Neural cell (in vitro differentiated cells): ENCODE results near the gene ALS2CL. TPM values are rescaled to one million over a fixed set of nuclear protein-coding genes. Genes with fewer than 3 reads are reported as not detected.

Source experiments
- H2AFZ ChIP-seq: fragments of 200-600, 300-800 bp; sonication (generic), shearing (Covaris generic); 2 replicates; pipeline ENCODE4 v1.6.0; 2014; ENCODE audit warnings: low read depth, mild to moderate bottlenecking, antibody characterized with exemption, low read length, moderate library complexity
- H3F3A ChIP-seq: fragments of 200-600 bp; shearing (Covaris generic); 2 replicates; pipeline ENCODE4 v1.6.1; 2016; ENCODE audit warnings: mild to moderate bottlenecking, moderate library complexity, mixed read lengths, antibody characterized with exemption, low read length; ENCODE audit not compliant: insufficient read depth, poor library complexity, severe bottlenecking
- H3K27ac ChIP-seq: fragments of 200-600, 300-800 bp; sonication (generic), shearing (Covaris generic); 2 replicates; pipeline ENCODE4 v1.5.1; 2014; ENCODE audit warnings: mild to moderate bottlenecking, low read length, moderate library complexity
- H3K27me3 ChIP-seq: fragments of 300-800, 200-600 bp; sonication (generic), shearing (Covaris generic); 2 replicates; pipeline ENCODE4 v1.6.0; 2014; ENCODE audit warnings: mild to moderate bottlenecking, low read depth, low read length, moderate library complexity; ENCODE audit not compliant: insufficient read depth
- H3K36me3 ChIP-seq: fragments of 300-800, 200-600 bp; sonication (generic), shearing (Covaris generic); 2 replicates; pipeline ENCODE4 v1.5.1; 2014; ENCODE audit warnings: mild to moderate bottlenecking, antibody characterized with exemption, low read length, moderate library complexity; ENCODE audit not compliant: insufficient read depth
- H3K4me2 ChIP-seq: fragments of 300-800, 200-600 bp; sonication (generic), shearing (Covaris generic); 2 replicates; pipeline ENCODE4 v1.6.0; 2014; ENCODE audit warnings: mild to moderate bottlenecking, low read length
- H3K4me3 ChIP-seq: fragments of 300-800, 200-600 bp; sonication (generic), shearing (Covaris generic); 2 replicates; pipeline ENCODE4 v1.5.1; 2014; ENCODE audit warnings: mild to moderate bottlenecking, low read length, moderate library complexity
- H3K79me2 ChIP-seq: fragments of 200-600 bp; shearing (Covaris generic); replicated peaks from 2 replicates; pipeline ENCODE4 v1.6.0; 2014; ENCODE audit warnings: mild to moderate bottlenecking, low read length, moderate library complexity; ENCODE audit not compliant: insufficient read depth
- H3K9ac ChIP-seq: fragments of 300-800, 200-600 bp; sonication (generic), shearing (Covaris generic); 2 replicates; pipeline ENCODE4 v1.6.1; 2016; ENCODE audit warnings: mild to moderate bottlenecking, low read length, mixed read lengths
- H3K9me2 ChIP-seq: fragments of 200-600 bp; shearing (Covaris generic); 2 replicates; pipeline ENCODE4 v1.6.1; 2016; ENCODE audit warnings: mild to moderate bottlenecking, low read length, mixed read lengths; ENCODE audit not compliant: insufficient read depth
- H3K9me3 ChIP-seq: fragments of 200-600, 300-800 bp; sonication (generic), shearing (Covaris generic); 2 replicates; pipeline ENCODE4 v1.6.1; 2016; ENCODE audit warnings: mild to moderate bottlenecking, mixed run types, low read length, moderate library complexity, mixed read lengths
- H4K20me1 ChIP-seq: fragments of 200-600 bp; shearing (Covaris generic); 2 replicates; pipeline ENCODE4 v1.6.1; 2016; ENCODE audit warnings: mild to moderate bottlenecking, mixed run types; ENCODE audit not compliant: insufficient read depth
- CTCF ChIP-seq: fragments of 450-650 bp; IDR thresholded peaks from 2 replicates; pipeline ENCODE4 v1.5.1; 2014; ENCODE audit warnings: antibody characterized with exemption, mild to moderate bottlenecking, moderate library complexity; ENCODE audit not compliant: poor library complexity, severe bottlenecking
- EP300 ChIP-seq: fragments of 450-650 bp; conservative IDR thresholded peaks from 2 replicates; pipeline ENCODE4 v1.6.1; 2014; ENCODE audit warnings: antibody characterized with exemption, mild to moderate bottlenecking, moderate library complexity; ENCODE audit not compliant: poor library complexity, severe bottlenecking
- EZH2 ChIP-seq: fragments of 200-600, 300-800 bp; shearing (Covaris generic), sonication (generic); IDR thresholded peaks from 2 replicates; pipeline ENCODE4 v1.6.1; 2014; ENCODE audit warnings: antibody characterized with exemption, low read length, borderline replicate concordance, mild to moderate bottlenecking; ENCODE audit not compliant: insufficient read depth, poor library complexity, severe bottlenecking
- MXI1 ChIP-seq: fragments of 450-650 bp; conservative IDR thresholded peaks from 2 replicates; pipeline ENCODE4 v1.6.1; 2014; ENCODE audit warnings: antibody characterized with exemption, mild to moderate bottlenecking; ENCODE audit not compliant: poor library complexity, severe bottlenecking
- POLR2AphosphoS5 ChIP-seq: IDR thresholded peaks from 2 replicates; pipeline ENCODE4 v1.6.1; 2012
- RAD21 ChIP-seq: fragments of 450-650 bp; conservative IDR thresholded peaks from 2 replicates; pipeline ENCODE4 v1.6.1; 2014; ENCODE audit warnings: antibody characterized with exemption, mild to moderate bottlenecking, moderate library complexity
- SMC3 ChIP-seq: fragments of 450-650 bp; conservative IDR thresholded peaks from 2 replicates; pipeline ENCODE4 v1.6.1; 2014; ENCODE audit warnings: antibody characterized with exemption, mild to moderate bottlenecking, moderate library complexity; ENCODE audit not compliant: poor library complexity
- TAF1 ChIP-seq: IDR thresholded peaks from 2 replicates; pipeline ENCODE4 v1.6.1; 2012; ENCODE audit warnings: low read depth
- polyA plus RNA-seq: library from polyadenylated mRNA; depleted of rRNA; stranded (reverse); fragments of >200 nt; gene quantifications from 2 replicates; pipeline ENCODE4 v1.2.3, GENCODE V29; 2014
- TF ChIP-seq, protein P1 (sequence below): IDR thresholded peaks from 2 replicates; pipeline ENCODE4 v1.6.1; 2012; ENCODE audit warnings: borderline replicate concordance

The ALS2CL gene
- polyA plus RNA-seq, 1 donor from 2014 or later, result 0.11 TPM

GRCh38 chr3:46642971-46643370 is 50.5 kb downstream of the ALS2CL start:
- Histone ChIP-seq H2AFZ (no peak overlapping the region), H3K79me2 (no peaks in the 10 kb centered on the region), H3K4me2 (no peak overlapping the region), H3K4me3 (no peak overlapping the region), H3K9ac (no peak overlapping the region), H3K27ac (no peak overlapping the region), H3F3A (no peaks in the 10 kb centered on the region), H4K20me1 (no peaks in the 10 kb centered on the region), H3K36me3 (no peaks in the 10 kb centered on the region), H3K27me3 (no peaks in the 10 kb centered on the region), H3K9me2 (no peaks in the 10 kb centered on the region), H3K9me3 (no peaks in the 10 kb centered on the region)
- no peak for TF ChIP-seq EP300
- TF ChIP-seq, protein P1, sequence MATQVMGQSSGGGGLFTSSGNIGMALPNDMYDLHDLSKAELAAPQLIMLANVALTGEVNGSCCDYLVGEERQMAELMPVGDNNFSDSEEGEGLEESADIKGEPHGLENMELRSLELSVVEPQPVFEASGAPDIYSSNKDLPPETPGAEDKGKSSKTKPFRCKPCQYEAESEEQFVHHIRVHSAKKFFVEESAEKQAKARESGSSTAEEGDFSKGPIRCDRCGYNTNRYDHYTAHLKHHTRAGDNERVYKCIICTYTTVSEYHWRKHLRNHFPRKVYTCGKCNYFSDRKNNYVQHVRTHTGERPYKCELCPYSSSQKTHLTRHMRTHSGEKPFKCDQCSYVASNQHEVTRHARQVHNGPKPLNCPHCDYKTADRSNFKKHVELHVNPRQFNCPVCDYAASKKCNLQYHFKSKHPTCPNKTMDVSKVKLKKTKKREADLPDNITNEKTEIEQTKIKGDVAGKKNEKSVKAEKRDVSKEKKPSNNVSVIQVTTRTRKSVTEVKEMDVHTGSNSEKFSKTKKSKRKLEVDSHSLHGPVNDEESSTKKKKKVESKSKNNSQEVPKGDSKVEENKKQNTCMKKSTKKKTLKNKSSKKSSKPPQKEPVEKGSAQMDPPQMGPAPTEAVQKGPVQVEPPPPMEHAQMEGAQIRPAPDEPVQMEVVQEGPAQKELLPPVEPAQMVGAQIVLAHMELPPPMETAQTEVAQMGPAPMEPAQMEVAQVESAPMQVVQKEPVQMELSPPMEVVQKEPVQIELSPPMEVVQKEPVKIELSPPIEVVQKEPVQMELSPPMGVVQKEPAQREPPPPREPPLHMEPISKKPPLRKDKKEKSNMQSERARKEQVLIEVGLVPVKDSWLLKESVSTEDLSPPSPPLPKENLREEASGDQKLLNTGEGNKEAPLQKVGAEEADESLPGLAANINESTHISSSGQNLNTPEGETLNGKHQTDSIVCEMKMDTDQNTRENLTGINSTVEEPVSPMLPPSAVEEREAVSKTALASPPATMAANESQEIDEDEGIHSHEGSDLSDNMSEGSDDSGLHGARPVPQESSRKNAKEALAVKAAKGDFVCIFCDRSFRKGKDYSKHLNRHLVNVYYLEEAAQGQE, result no peak
- TF ChIP-seq POLR2AphosphoS5, result no peak
- no peak for TF ChIP-seq EZH2
- TF ChIP-seq RAD21, result no peak
- TF ChIP-seq TAF1, result no peak
- TF ChIP-seq SMC3, result no peak
- TF ChIP-seq CTCF, result no peak
- no peak for TF ChIP-seq MXI1

DNA sequence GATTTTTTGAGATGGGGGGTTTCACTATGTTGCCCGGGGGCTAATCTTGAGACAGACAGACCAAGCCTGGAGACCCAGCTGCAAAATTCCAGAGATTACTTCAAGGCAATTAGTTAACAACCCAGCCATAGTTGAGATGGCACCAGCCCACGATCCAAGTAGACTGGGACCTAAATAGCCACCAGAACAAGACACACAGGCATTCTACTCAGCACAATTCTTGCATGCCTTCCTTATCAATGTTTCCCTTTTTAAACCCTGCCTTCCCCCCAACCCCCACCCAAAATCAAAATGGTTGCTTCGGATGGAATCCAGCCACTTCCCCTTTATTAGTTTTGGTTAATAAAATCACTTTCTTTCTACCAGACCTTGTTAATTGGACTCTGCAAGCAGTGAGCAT is 52.6 kb downstream of the ALS2CL start:
- no peaks in the 10 kb centered on the region for H3K36me3 ChIP-seq
- no peaks in the 10 kb centered on the region for H3K9me2 ChIP-seq
- H3F3A ChIP-seq, result no peaks in the 10 kb centered on the region
- TF ChIP-seq EZH2, result no peak
- no peaks in the 10 kb centered on the region for H3K27me3 ChIP-seq
- no peak overlapping the region for H2AFZ ChIP-seq
- no peak overlapping the region for H3K4me2 ChIP-seq
- no peak overlapping the region for H3K9ac ChIP-seq
- no peak overlapping the region for H3K4me3 ChIP-seq
- H3K9me3 ChIP-seq, result no peaks in the 10 kb centered on the region
- no peaks in the 10 kb centered on the region for H3K79me2 ChIP-seq
- no peak overlapping the region for H3K27ac ChIP-seq
- no peaks in the 10 kb centered on the region for H4K20me1 ChIP-seq

GRCh38 chr3:46639221-46639620 is 54.3 kb downstream of the ALS2CL start:
- no peaks in the 10 kb centered on the region for H3K9me3 ChIP-seq
- H3K79me2 ChIP-seq, result no peaks in the 10 kb centered on the region
- no peak overlapping the region for H3K27ac ChIP-seq
- H3K27me3 ChIP-seq, result no peaks in the 10 kb centered on the region
- H3K36me3 ChIP-seq, result no peaks in the 10 kb centered on the region
- H3K4me3 ChIP-seq, result no peak overlapping the region
- H3F3A ChIP-seq, result no peaks in the 10 kb centered on the region
- no peaks in the 10 kb centered on the region for H3K9me2 ChIP-seq
- no peak overlapping the region for H3K4me2 ChIP-seq
- H4K20me1 ChIP-seq, result no peaks in the 10 kb centered on the region
- TF ChIP-seq EP300 (no peak), RAD21 (no peak), MXI1 (no peak), SMC3 (no peak), CTCF (no peak), POLR2AphosphoS5 (no peak), TAF1 (no peak), EZH2 (no peak)
- TF ChIP-seq, protein P1, result no peak
- no peak overlapping the region for H2AFZ ChIP-seq
- H3K9ac ChIP-seq, result no peak overlapping the region
